ENCODE measurements around the gene SNUPN. TPM values are rescaled to one million over a fixed set of nuclear protein-coding genes. Genes with fewer than 3 reads are reported as not detected.

The SNUPN gene
- total RNA-seq, 1 donor from 2014 or later, result 20.5 TPM

DNA sequence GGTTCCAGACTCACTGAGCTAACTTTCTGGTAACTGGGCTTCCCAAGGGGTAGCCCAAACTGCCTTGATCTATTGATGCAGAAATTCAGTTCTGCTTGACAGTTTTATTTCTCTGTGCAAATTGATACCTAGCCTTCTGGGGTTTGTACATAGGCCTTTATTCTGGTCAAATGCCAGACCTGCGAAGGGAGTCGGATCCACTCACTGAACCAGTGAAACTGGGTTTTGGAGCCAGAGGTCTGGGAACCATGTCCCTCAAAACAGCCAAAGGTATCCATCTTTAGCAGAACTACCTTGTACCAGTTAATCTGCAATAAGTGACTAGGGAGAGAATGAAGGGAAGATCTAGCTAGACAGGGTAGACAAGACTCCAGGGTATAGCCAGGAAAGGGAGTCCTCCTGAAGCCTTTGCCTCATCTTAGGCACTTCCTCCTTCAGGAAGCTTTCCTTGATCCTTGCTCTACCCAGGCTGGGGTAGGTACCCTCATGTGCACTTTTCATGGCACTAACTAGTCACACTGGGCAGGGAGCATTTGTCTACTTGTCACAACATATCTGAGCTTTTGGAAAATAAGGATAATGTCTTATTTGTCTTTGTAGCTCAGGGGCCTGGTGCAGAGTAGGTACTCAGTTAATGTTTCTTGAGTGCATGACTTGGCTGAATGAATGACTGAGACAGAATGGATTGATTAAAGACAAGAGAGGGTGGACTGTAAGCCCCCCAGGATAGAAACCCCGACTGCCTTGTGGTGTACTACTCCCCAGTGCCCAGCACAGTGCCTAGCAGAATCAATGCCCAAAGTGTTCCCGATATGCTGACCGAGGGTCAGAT, 20.8 kb upstream of the SNUPN start:
- Mint-ChIP-seq H3K9me3 (no peaks in the 10 kb centered on the region), H3K4me3 (peak overlapping the region; percentile 85), H3K36me3 (ENCODE audit: low read depth) (no peaks in the 10 kb centered on the region), H3K4me1 (peaks cover 12% of the 10 kb centered on the region), H3K27ac (no peak overlapping the region), H3K27me3 (peaks cover 18% of the 10 kb centered on the region)
- no peak for ATAC-seq (ENCODE audit: low read depth)
- intact Hi-C loops (cut with micrococcal nuclease), result loop anchor here (10.0 kb wide), 1 partner anchor 1102 kb away; the partner anchor contains the start of gene ARID3B
- POLR2A ChIA-PET, result interaction anchor here (0.7 to 2.8 kb wide), 3 partner anchors 20 to 191 kb away, joined by 5 to 24 read pairs (median 11); partner anchors contain the start of gene SNUPN
- DNase-seq, result no peak
- CTCF ChIA-PET, result interaction anchor here (2.1 kb wide), 1 partner anchor 278 kb away, joined by 9 read pairs; the partner anchor contains the start of gene MAN2C1
- TF ChIP-seq, protein P1, sequence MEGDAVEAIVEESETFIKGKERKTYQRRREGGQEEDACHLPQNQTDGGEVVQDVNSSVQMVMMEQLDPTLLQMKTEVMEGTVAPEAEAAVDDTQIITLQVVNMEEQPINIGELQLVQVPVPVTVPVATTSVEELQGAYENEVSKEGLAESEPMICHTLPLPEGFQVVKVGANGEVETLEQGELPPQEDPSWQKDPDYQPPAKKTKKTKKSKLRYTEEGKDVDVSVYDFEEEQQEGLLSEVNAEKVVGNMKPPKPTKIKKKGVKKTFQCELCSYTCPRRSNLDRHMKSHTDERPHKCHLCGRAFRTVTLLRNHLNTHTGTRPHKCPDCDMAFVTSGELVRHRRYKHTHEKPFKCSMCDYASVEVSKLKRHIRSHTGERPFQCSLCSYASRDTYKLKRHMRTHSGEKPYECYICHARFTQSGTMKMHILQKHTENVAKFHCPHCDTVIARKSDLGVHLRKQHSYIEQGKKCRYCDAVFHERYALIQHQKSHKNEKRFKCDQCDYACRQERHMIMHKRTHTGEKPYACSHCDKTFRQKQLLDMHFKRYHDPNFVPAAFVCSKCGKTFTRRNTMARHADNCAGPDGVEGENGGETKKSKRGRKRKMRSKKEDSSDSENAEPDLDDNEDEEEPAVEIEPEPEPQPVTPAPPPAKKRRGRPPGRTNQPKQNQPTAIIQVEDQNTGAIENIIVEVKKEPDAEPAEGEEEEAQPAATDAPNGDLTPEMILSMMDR (IDR thresholded peaks at IDR 0.05), result no peak

DNA sequence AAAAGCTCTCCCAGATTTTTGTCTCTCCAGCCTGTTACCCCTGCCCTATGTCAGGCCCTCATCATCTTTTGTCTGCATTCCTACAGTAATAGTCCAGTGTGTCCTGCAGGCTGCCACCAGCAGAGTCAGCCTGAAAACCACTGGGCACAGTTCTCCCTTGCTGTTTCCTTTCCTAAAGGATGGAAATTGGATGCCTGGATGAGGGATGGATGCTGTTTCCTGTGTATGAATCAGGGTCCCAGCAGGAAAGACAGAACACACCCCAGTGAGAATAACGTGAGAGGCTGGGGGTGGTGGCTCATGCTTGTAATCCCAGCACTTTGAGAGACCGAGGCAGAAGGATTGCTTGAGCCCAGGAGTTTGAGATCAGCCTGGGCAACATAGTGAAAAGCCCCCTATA, 18.9 kb upstream of the SNUPN start:
- no peak for ATAC-seq (ENCODE audit: low read depth)
- TF ChIP-seq, protein P1 (IDR thresholded peaks at IDR 0.05), result no peak
- ChIA-PET POLR2A (interaction anchor here (0.7 to 1.0 kb wide), 2 partner anchors 276 to 1183 kb away, joined by 3 to 5 read pairs; partner anchors contain the start of gene MAN2C1), CTCF (no interaction called here)
- no peaks in the 10 kb centered on the region for H3K9me3 Mint-ChIP-seq
- no peak for DNase-seq
- H3K36me3 Mint-ChIP-seq (ENCODE audit: low read depth), result peaks cover 4% of the 10 kb centered on the region
- no peak overlapping the region for H3K27ac Mint-ChIP-seq
- H3K4me1 Mint-ChIP-seq, result peaks cover 20% of the 10 kb centered on the region
- peaks cover 13% of the 10 kb centered on the region for H3K27me3 Mint-ChIP-seq
- intact Hi-C loops (cut with micrococcal nuclease), result loop anchor here (5.0 to 10.0 kb wide), 2 partner anchors 297 to 1100 kb away; partner anchors contain the start of genes ARID3B and NEIL1
- no peak overlapping the region for H3K4me3 Mint-ChIP-seq

DNA sequence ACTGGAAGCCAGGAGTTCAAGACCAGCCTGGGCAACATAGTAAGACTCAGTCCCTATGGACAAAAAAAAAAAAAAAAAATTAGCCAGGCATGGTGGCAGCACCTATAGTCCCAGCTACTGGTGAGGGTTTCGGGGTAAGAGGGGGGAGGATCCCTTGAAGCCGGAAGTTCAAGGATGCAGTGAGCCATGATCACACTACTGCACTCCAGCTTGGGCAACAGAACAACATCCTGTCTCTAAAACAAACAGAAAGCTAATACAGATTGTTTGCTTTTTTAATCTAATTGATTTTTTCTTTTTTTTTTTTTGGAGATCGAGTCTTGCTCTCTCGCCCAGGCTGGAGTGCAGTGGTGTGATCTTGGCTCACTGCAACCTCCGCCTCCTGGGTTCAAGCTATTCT, 16.1 kb upstream of the SNUPN start:
- Mint-ChIP-seq H3K4me1 (peaks cover 38% of the 10 kb centered on the region), H3K27ac (no peak overlapping the region), H3K36me3 (ENCODE audit: low read depth) (peaks cover 23% of the 10 kb centered on the region), H3K9me3 (no peaks in the 10 kb centered on the region), H3K4me3 (no peak overlapping the region), H3K27me3 (peaks cover under 1% of the 10 kb centered on the region)
- POLR2A ChIA-PET, result interaction anchor here (3.5 to 6.7 kb wide), 3 partner anchors 15 to 274 kb away, joined by 58 to 164 read pairs (median 115); partner anchors contain the start of genes MAN2C1, SIN3A and SNUPN
- CTCF ChIA-PET, result interaction anchor here (1.5 to 3.9 kb wide), 2 partner anchors 135 to 274 kb away, joined by 3 to 29 read pairs; partner anchors contain the start of gene MAN2C1
- no peak for ATAC-seq (ENCODE audit: low read depth)
- no peak for DNase-seq
- intact Hi-C loops (cut with micrococcal nuclease), result loop anchor here (2.0 to 10.0 kb wide), 3 partner anchors 63 to 1097 kb away; partner anchors contain the start of genes ARID3B, NEIL1 and PTPN9
- TF ChIP-seq, protein P1 (IDR thresholded peaks at IDR 0.05), result no peak

DNA sequence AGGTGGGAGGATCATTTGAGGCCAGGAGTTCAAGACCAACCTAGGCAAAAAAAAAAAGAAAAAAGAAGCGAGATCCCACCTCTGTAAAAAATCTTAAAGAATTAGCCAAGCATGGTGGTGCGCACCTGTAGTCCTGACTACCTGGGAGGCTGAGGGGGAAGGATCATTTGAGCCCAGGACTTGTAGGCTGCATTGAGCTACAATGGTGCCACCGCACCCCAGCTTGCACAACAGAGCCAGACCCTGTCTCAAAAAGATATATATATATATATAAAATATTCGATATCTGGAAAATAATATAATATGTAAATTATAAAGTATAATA, 15.6 kb upstream of the SNUPN start:
- H3K27ac Mint-ChIP-seq, result peak overlapping the region; percentile 92
- no peak for ATAC-seq (ENCODE audit: low read depth)
- H3K4me1 Mint-ChIP-seq, result peaks cover 37% of the 10 kb centered on the region
- peak overlapping the region; percentile 91 for H3K4me3 Mint-ChIP-seq
- no peaks in the 10 kb centered on the region for H3K27me3 Mint-ChIP-seq
- no peaks in the 10 kb centered on the region for H3K9me3 Mint-ChIP-seq
- no peak for DNase-seq
- peaks cover 23% of the 10 kb centered on the region for H3K36me3 Mint-ChIP-seq (ENCODE audit: low read depth)
- CTCF ChIA-PET, result interaction anchor here (1.4 to 3.9 kb wide), 4 partner anchors 63 to 273 kb away, joined by 3 to 29 read pairs (median 5); partner anchors contain the start of gene MAN2C1
- POLR2A ChIA-PET, result interaction anchor here (0.6 to 6.7 kb wide), 11 partner anchors 9 to 852 kb away, joined by 3 to 164 read pairs (median 7); partner anchors contain the start of genes MAN2C1, PTPN9, SIN3A and SNUPN
- intact Hi-C loops (cut with micrococcal nuclease), result loop anchor here (2.0 to 10.0 kb wide), 3 partner anchors 62 to 1096 kb away; partner anchors contain the start of genes ARID3B, NEIL1 and PTPN9
- TF ChIP-seq, protein P1 (IDR thresholded peaks at IDR 0.05), result no peak
